ENCODE measurements around the gene TMTC3. TPM values are rescaled to one million over a fixed set of nuclear protein-coding genes. Genes with fewer than 3 reads are reported as not detected.

Gene TMTC3
- total and polyA plus RNA-seq, 2 of the 4 experiments (the other 2 are of a cell fraction) = 3.7 to 44.3 TPM

DNA sequence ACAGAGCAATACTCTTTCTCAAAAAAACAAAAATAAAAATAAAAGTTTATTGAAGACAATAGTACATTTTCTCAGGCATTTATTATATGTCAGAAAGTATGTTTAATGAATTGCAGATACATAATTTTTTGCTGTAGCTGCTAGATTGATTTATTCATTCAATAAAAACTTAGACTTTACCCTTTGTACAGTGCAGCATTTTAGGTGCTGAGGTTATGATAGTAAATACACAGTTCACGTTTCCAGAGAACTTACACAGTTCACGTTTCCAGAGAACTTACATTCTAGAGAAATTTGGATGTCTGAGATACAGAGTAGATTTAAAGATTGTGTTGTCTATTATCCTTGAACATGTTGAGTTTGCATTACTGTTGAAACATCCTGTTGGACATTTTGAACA is 25.3 kb downstream of the TMTC3 start:
- BruUV-seq (replicated peaks) = no TSS peak
- Histone ChIP-seq H3K9me3 (ENCODE audit: control insufficient read depth, insufficient read depth, low read length) (no peaks in the 10 kb centered on the region), H3K4ac (ENCODE audit: low read depth, low read length) (no peak overlapping the region), H4K5ac (ENCODE audit: low read depth, low read length) (no peak overlapping the region), H3K4me1 (ENCODE audit: control insufficient read depth, insufficient read depth, low read length) (no peaks in the 10 kb centered on the region), H3K4me3 (ENCODE audit: insufficient read depth, low read depth, low read length) (no peak overlapping the region), H3K4me2 (ENCODE audit: low read depth, low read length) (no peak overlapping the region), H3K14ac (replicated peaks; ENCODE audit: low read depth, low read length) (no peak overlapping the region), H3K36me3 (ENCODE audit: control insufficient read depth, insufficient read depth, low read length) (peaks cover 11% of the 10 kb centered on the region), H2BK15ac (ENCODE audit: low read depth, low read length) (no peak overlapping the region), H2AK5ac (ENCODE audit: low read depth, low read length) (no peak overlapping the region), H3K23ac (ENCODE audit: low read depth, low read length) (no peak overlapping the region), H3K56ac (ENCODE audit: extremely low read depth, insufficient read depth, low read length) (no peak overlapping the region), H2BK120ac (ENCODE audit: low read depth, low read length) (no peak overlapping the region), H3K9ac (ENCODE audit: low read depth, low read length) (no peak overlapping the region), H3K9me1 (ENCODE audit: insufficient read depth, low read length) (no peaks in the 10 kb centered on the region), H2AFZ (replicated peaks; ENCODE audit: low read length, poor library complexity) (no peak overlapping the region), H3K18ac (ENCODE audit: low read depth, low read length) (no peak overlapping the region), H4K91ac (ENCODE audit: insufficient read depth, low read depth, low read length) (no peak overlapping the region), H4K20me1 (ENCODE audit: insufficient read depth, low read length) (no peaks in the 10 kb centered on the region), H2AK9ac (replicated peaks; ENCODE audit: low read depth, low read length, poor library complexity) (no peak overlapping the region), H4K8ac (ENCODE audit: low read depth in 2 of 2, low read length in 2 of 2) (no peak overlapping the region), H3K27ac (ENCODE audit: insufficient read depth, low read length) (no peak overlapping the region), H2BK5ac (ENCODE audit: low read depth, low read length, poor library complexity, severe bottlenecking) (no peak overlapping the region), H3K79me1 (ENCODE audit: low read depth in 1 of 2, low read length in 2 of 2) (no peaks in the 10 kb centered on the region; a peak in 1 of 4 replicates), H3K27me3 (ENCODE audit: control insufficient read depth, insufficient read depth, low read length) (no peaks in the 10 kb centered on the region), H2BK20ac (ENCODE audit: low read depth, low read length) (no peak overlapping the region)
- ChIA-PET POLR2A (ENCODE audit: unreplicated experiment) (no interaction called here), CTCF (no interaction called here)
- no CpG with 5 or more reads among the region's 2 CpGs for WGBS, 2 experiments (ENCODE audit: extremely low coverage in 2 of 2, insufficient read length in 1 of 2)
- dilution Hi-C loops (cut with HindIII; ENCODE audit: low sequenced_read_pairs, unreplicated experiment) (no loop called here), in situ Hi-C loops (cut with MboI; ENCODE audit: low sequenced_read_pairs) (no loop called here), intact Hi-C loops (cut with micrococcal nuclease) (no loop called here)
- no peak for ATAC-seq (ENCODE audit: low read depth)
- TF ChIP-seq FOS (IDR thresholded peaks at IDR 0.05; ENCODE audit: low read depth, low read length) (no peak), CEBPB (IDR thresholded peaks at IDR 0.05; ENCODE audit: low read depth, low read length) (no peak), CTCF (conservative IDR thresholded peaks at IDR 0.05; ENCODE audit: low read depth, low read length) (no peak), ELK1 (IDR thresholded peaks at IDR 0.05; ENCODE audit: borderline replicate concordance, low read depth, low read length) (no peak), BHLHE40 (IDR thresholded peaks at IDR 0.05; ENCODE audit: low read depth, low read length) (no peak), MAZ (IDR thresholded peaks at IDR 0.05; ENCODE audit: borderline replicate concordance, low read depth, low read length) (no peak), RCOR1 (IDR thresholded peaks at IDR 0.05; ENCODE audit: insufficient replicate concordance, low read length) (no peak)
- DNase-seq = no peak

All from IMR-90 (cell line).